Adrenal gland (tissue), 5 donors: Measurements from ENCODE around the gene C11orf68.

Experiments
- CTCF ChIP-seq, 6 experiments: fragments of 450-650 bp in 4 of 6; fragments of 200-600 bp in 2 of 6; sonication (generic) in 1 of 6; IDR thresholded peaks; 1 replicate in 5 of 6; 2 replicates in 1 of 6; pipeline versions ENCODE4 v1.5.1 to v1.8.0; 2016 to 2021; ENCODE audit warnings: antibody characterized with exemption in 6 of 6, mild to moderate bottlenecking in 2 of 6, moderate library complexity in 1 of 6
- POLR2A ChIP-seq, 2 donors: fragments of 450-650 bp; IDR thresholded peaks; one replicate each; pipeline ENCODE4 v1.6.1; 2017; ENCODE audit warnings: antibody characterized with exemption in 2 of 2, mild to moderate bottlenecking in 2 of 2, moderate library complexity in 1 of 2
- donor health status: DM: no; HTN: no; CAD: no.

GRCh38 chr11:65868076-65868667, 50.7 kb downstream of the C11orf68 start:
- no peak for TF ChIP-seq CTCF (IDR thresholded peaks at IDR 0.05)
- TF ChIP-seq POLR2A (IDR thresholded peaks at IDR 0.05), result no peak
